ENCODE data around the gene PRR20G. TPM values are rescaled to one million over a fixed set of nuclear protein-coding genes. Genes with fewer than 3 reads are reported as not detected.

Gene PRR20G
- total and polyA plus RNA-seq, 2 of the 8 experiments (the other 6 are each of a cell fraction or from before 2014, with no cell fraction given), result 0.24 TPM; not detected in 1

DNA sequence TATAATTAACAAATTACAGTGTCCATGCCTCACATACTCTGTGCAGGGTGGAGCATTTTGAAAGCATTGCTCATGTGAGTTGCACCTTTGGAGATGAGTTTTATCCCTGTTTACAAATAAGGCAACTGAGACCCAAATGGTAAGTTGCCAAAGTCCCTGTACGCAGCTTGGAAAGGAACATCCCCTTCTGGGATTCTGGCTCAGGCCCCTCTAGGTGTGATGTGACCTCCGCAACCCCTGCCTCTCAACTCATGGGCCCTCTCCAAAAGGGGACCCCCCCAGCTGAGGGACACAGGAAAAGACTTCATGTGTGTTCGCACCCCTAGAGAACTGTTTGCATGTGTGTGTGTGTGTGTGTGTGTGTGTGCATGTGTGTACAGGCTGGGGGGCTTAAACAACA is 25.3 kb downstream of the PRR20G start (continued):
- TF ChIP-seq CTBP2 (IDR thresholded peaks at IDR 0.05; ENCODE audit: borderline replicate concordance, insufficient read depth, insufficient read length, low read length), result no peak
- no peak for TF ChIP-seq NANOG (IDR thresholded peaks at IDR 0.05; ENCODE audit: insufficient read depth, low read depth, low read length, poor library complexity, severe bottlenecking)
- TF ChIP-seq KDM4A (IDR thresholded peaks at IDR 0.05; ENCODE audit: low read depth, low read length, severe bottlenecking), result no peak
- no peak for TF ChIP-seq RNF2 (IDR thresholded peaks at IDR 0.05; ENCODE audit: borderline replicate concordance, low read depth, low read length, missing control alignments, poor library complexity, severe bottlenecking)
- TF ChIP-seq, protein P1, sequence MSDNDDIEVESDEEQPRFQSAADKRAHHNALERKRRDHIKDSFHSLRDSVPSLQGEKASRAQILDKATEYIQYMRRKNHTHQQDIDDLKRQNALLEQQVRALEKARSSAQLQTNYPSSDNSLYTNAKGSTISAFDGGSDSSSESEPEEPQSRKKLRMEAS (IDR thresholded peaks at IDR 0.05), result no peak
- TF ChIP-seq CHD1 (IDR thresholded peaks at IDR 0.05; ENCODE audit: low read depth, low read length), result no peak
